Activated CD8-positive, alpha-beta T cell treated with anti-CD3 and anti-CD28 coated beads for 36 hours (primary cell): ENCODE data around the gene CCT8. TPM values are rescaled to one million over a fixed set of nuclear protein-coding genes. Genes with fewer than 3 reads are reported as not detected.

Experiments used
- ATAC-seq: fragments of 200-7000 bp; cut with Tn5 transposase; one replicate; pipeline ENCODE4 v1.10.0; 2021; ENCODE audit warnings: mild to moderate bottlenecking, moderate library complexity
- CTCF ChIA-PET: fragments of 350-600 bp; sonication (Branson Sonifier 250); formaldehyde crosslinking; loops from one replicate; lab custom pipeline; 2021; ENCODE audit warnings: antibody characterized with exemption; lab: Charles Lee
- POLR2A ChIA-PET: fragments of 350-600 bp; sonication (Branson Sonifier 250); formaldehyde crosslinking; loops from one replicate; lab custom pipeline; 2021; ENCODE audit warnings: antibody characterized with exemption; lab: Charles Lee
- DNase-seq: peaks from one replicate; pipeline ENCODE4 v3.0.0-alpha.2; 2020
- H3K27ac Mint-ChIP-seq: one replicate; pipeline ENCODE4 v1.8.0; 2021; ENCODE audit warnings: mild to moderate bottlenecking, mixed read lengths
- H3K27me3 Mint-ChIP-seq: one replicate; pipeline ENCODE4 v1.8.0; 2021; ENCODE audit warnings: mixed read lengths
- H3K36me3 Mint-ChIP-seq: one replicate; pipeline ENCODE4 v1.8.0; 2021; ENCODE audit warnings: low read depth, mixed read lengths
- H3K4me1 Mint-ChIP-seq: one replicate; pipeline ENCODE4 v1.8.0; 2021; ENCODE audit warnings: low read depth, mixed read lengths
- H3K4me3 Mint-ChIP-seq: one replicate; pipeline ENCODE4 v1.8.0; 2021; ENCODE audit warnings: mild to moderate bottlenecking, moderate library complexity, mixed read lengths
- H3K9me3 Mint-ChIP-seq: one replicate; pipeline ENCODE4 v1.8.0; 2021; ENCODE audit warnings: mixed read lengths
- CTCF ChIP-seq: fragments of 200-600 bp; IDR thresholded peaks from one replicate; pipeline ENCODE4 v1.8.0; 2022; ENCODE audit warnings: antibody characterized with exemption, mild to moderate bottlenecking
- intact Hi-C: fragments of 100-400 bp; cut with micrococcal nuclease; formaldehyde crosslinking; loops from one replicate; pipeline ENCODE4 v1.10.0; 2022
- total RNA-seq, 2 experiments: library from RNA; stranded (reverse); gene quantifications; one replicate each; pipeline ENCODE4 v1.2.3, GENCODE V29; 2021

CCT8 gene
- 100 to 1,000 TPM; 474 to 489 TPM for total RNA-seq

DNA sequence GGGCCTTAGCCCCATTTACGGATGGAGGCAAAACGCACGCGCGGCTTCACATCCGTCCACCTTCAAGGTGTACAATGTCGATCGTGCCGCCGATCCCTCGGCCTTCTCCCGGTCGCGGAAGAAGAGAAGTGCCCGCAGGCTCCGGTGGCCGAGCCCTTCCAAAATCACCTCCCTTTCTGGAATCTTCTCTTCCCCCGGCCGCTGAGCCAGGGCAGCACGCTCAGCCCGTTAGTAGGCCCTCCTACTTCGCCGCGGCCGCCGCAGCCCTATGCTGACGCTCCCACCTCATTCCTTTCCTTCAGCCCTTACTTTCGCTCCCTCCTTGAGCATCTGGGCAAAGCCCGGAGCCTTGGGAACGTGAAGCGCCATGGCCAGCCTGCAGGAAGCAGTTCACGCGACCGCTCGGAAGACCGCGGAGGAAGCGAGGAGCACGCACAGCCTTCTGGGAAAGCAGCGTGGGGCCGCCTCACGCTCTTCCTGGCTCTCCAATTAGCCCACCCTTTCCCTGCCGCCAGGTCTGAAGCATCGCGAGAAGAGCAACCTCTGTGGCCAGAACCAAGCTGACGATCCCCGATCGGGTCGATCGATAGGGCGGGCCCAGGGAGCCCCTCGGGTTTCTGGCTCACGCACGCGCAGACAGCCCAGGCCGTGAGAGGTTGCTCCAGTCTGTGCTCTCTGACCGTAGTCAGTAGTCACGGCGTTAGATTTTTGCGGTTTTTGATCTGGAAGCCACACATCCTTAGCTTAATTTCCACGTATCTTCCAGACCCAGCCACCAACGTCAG is at the start of gene CCT8:
TSS of gene CCT8 (minus strand) at position 427 of the 785 bp plus-strand sequence. CDS start at position 369, 58 bp downstream.
- POLR2A ChIA-PET, result interaction anchor here (0.6 to 7.0 kb wide), 16 partner anchors 9 to 297 kb away, joined by 3 to 80 read pairs (median 8); partner anchors contain the start of genes BACH1, LTN1, RWDD2B and USP16
- H3K4me3 Mint-ChIP-seq, result peak within 1 kb of the TSS; percentile 100
- ATAC-seq, result peak; percentile 92
- peak within 1 kb of the TSS; percentile 99 for H3K27ac Mint-ChIP-seq
- H3K36me3 Mint-ChIP-seq, result peaks cover 33% of the 10 kb centered on the region
- TF ChIP-seq CTCF, result no peak
- intact Hi-C loops, result loop anchor here (2.0 kb wide), 2 partner anchors 49 to 81 kb away; partner anchors contain the start of genes LTN1 and USP16
- DNase-seq, result peak; percentile 99
- H3K4me1 Mint-ChIP-seq, result peaks cover 53% of the 10 kb centered on the region
- H3K27me3 Mint-ChIP-seq, result no peaks in the 10 kb centered on the region
- CTCF ChIA-PET, result interaction anchor here (1.0 to 1.6 kb wide), 3 partner anchors 8 to 226 kb away, joined by 3 to 5 read pairs (median 3); no protein-coding TSS in a partner anchor
- H3K9me3 Mint-ChIP-seq, result no peaks in the 10 kb centered on the region

GRCh38 chr21:29121759-29122158 is 48.3 kb upstream of the CCT8 start:
- DNase-seq (no peak), ATAC-seq (no peak)
- ChIA-PET POLR2A (no interaction called here), CTCF (interaction anchor here (0.9 kb wide), 1 partner anchor 255 kb away, joined by 3 read pairs; no protein-coding TSS in a partner anchor)
- H3K27ac Mint-ChIP-seq, result no peak overlapping the region
- no peaks in the 10 kb centered on the region for H3K27me3 Mint-ChIP-seq
- no peak overlapping the region for H3K4me3 Mint-ChIP-seq
- no peak for TF ChIP-seq CTCF
- H3K36me3 Mint-ChIP-seq, result no peaks in the 10 kb centered on the region
- intact Hi-C loops, result no loop called here
- no peaks in the 10 kb centered on the region for H3K9me3 Mint-ChIP-seq
- no peaks in the 10 kb centered on the region for H3K4me1 Mint-ChIP-seq

DNA sequence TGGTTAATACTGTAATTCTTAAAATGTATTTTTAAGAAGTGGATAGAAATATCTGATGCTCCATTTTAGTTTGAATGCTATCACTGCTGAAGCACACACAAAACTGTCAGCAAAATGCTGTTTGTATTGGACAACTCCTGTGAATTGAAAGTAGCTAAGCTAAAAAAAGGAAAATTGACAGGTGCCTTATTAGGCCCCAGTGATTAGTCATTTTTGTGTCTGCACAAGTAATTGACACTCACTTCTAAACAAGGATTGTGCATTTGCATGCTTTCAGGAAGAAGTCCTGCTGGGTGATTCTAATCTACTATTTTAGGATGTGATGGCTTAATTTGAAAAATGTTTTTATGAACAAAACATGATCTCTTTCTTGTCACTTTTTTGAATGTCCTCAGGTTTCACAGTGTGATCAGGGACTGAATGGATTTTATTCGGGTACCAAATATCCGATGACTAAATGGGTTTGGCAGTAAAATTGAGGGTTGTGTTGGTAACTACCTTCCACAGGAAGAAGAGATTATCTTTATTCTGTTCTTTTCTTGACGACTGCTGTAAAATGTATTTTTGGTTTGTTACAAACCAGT is 44.0 kb upstream of the CCT8 start:
- H3K27ac Mint-ChIP-seq, result no peak overlapping the region
- ChIA-PET POLR2A (no interaction called here), CTCF (no interaction called here)
- no peaks in the 10 kb centered on the region for H3K4me1 Mint-ChIP-seq
- no peaks in the 10 kb centered on the region for H3K9me3 Mint-ChIP-seq
- H3K4me3 Mint-ChIP-seq, result no peak overlapping the region
- ATAC-seq (no peak), DNase-seq (no peak)
- intact Hi-C loops, result no loop called here
- no peaks in the 10 kb centered on the region for H3K36me3 Mint-ChIP-seq
- no peak for TF ChIP-seq CTCF
- no peaks in the 10 kb centered on the region for H3K27me3 Mint-ChIP-seq

- no peak for TF ChIP-seq CTCF
- no peaks in the 10 kb centered on the region for H3K36me3 Mint-ChIP-seq
- intact Hi-C loops, result no loop called here
- H3K9me3 Mint-ChIP-seq, result no peaks in the 10 kb centered on the region
- no peak for DNase-seq
- no peak overlapping the region for H3K4me3 Mint-ChIP-seq
- no peaks in the 10 kb centered on the region for H3K27me3 Mint-ChIP-seq
- H3K4me1 Mint-ChIP-seq, result no peaks in the 10 kb centered on the region
- ATAC-seq, result no peak
- CTCF ChIA-PET, result interaction anchor here (0.9 to 1.4 kb wide), 3 partner anchors 9 to 687 kb away, joined by 3 to 8 read pairs (median 4); no protein-coding TSS in a partner anchor
- no peak overlapping the region for H3K27ac Mint-ChIP-seq
- POLR2A ChIA-PET, result interaction anchor here (1.0 kb wide), 1 partner anchor 34 kb away, joined by 3 read pairs; no protein-coding TSS in a partner anchor
These were observed 42.5 kb upstream of the CCT8 start for GRCh38 chr21:29115899-29116298.
